Measurements from ENCODE around the gene CD2BP2. TPM values are rescaled to one million over a fixed set of nuclear protein-coding genes. Genes with fewer than 3 reads are reported as not detected.

Gene CD2BP2
- total RNA-seq, 1 experiment from 2014 or later = 45.4 TPM

DNA sequence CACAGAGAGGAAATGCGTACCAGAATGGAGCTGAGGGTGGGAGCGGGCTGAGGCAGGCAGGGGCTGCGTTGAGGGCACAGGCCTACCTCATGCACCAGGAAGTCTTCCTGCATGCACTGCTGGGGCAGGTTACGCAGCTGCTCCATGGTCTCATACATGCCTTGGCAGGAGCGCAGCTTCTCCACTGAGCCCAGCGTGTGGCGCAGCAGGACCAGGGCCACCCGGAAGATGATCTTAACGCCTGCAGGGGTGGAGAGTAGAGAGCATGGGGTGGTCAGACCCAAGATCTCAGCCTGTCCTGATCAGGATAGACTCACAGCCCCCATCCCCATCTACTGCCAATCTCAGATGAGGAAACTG is 3.4 kb upstream of the CD2BP2 start:
- H3K4me3 ChIP-seq (ENCODE audit: low read length) = no peak overlapping the region
- no peak for DNase-seq
- H2AFZ ChIP-seq (ENCODE audit: low read length) = no peak overlapping the region
- H3K36me3 ChIP-seq (ENCODE audit: insufficient read depth, low read length) = peaks cover 9% of the 10 kb centered on the region; the same call in 1 of the 2 replicates
- no peak overlapping the region for H3K9ac ChIP-seq (ENCODE audit: low read length)
- peaks cover 34% of the 10 kb centered on the region for H3K4me1 ChIP-seq (ENCODE audit: low read length)
- H3K79me2 ChIP-seq (ENCODE audit: low read length) = peaks cover 42% of the 10 kb centered on the region
- H3K9me2 ChIP-seq (replicated peaks; ENCODE audit: insufficient read depth, low read length) = no peaks in the 10 kb centered on the region
- no peak overlapping the region for H3K27ac ChIP-seq (ENCODE audit: low read length)
- no peaks in the 10 kb centered on the region for H4K20me1 ChIP-seq (ENCODE audit: insufficient read depth, low read depth, low read length)
- H3K4me2 ChIP-seq (ENCODE audit: low read depth, low read length, poor library complexity, severe bottlenecking) = no peak overlapping the region
- no peaks in the 10 kb centered on the region for H3K27me3 ChIP-seq (ENCODE audit: low read length)
- no peaks in the 10 kb centered on the region for H3K9me3 ChIP-seq (ENCODE audit: low read length)

DNA sequence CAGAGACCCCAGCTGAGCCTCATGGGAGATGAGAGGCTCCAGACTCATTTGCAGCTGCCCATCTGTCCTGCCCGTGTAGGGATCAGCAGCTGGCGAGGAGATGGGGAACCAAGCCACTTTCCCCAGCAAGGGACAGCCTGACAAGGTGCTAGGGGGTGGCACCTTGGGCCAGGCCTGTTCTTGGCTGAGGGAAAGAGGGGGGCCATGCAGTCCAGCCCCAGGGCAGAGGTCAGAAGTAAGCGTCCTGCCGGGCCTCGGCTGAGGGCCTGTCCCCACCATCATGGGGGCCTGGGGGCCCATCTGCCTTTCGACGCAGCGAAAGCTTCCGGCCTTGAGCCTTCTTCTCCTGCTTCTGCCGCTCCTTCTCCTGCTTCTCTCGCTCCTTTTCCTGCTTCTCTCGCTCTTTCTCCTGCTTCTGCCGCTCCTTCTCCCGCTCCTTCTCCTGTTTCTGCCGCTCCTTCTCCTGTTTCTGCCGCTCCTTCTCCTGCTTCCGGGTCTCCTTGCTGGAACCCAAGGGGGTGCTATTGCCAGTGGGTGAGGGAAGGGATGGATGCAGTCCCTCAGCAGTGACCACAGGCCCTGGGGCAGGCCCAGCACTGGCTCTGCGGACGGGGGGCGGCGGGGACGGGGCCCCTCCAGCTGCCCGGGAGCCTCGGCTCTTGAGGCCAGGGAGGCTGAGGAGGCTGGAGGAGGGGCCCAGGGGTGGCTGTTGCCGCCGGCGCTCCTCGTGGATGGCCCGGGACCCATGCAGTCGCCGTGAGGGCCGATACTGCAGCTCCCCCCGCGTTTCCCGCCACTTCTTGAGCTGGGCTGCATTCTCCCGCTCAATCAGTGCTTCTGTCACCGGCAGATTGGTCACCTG is 2.8 kb upstream of the CD2BP2 start:
- H3K4me1 ChIP-seq (ENCODE audit: low read length) = peaks cover 40% of the 10 kb centered on the region
- no peaks in the 10 kb centered on the region for H3K9me3 ChIP-seq (ENCODE audit: low read length)
- H3K27me3 ChIP-seq (ENCODE audit: low read length) = no peaks in the 10 kb centered on the region
- peaks cover 42% of the 10 kb centered on the region for H3K79me2 ChIP-seq (ENCODE audit: low read length)
- peaks cover 4% of the 10 kb centered on the region; the same call in 1 of the 2 replicates for H3K36me3 ChIP-seq (ENCODE audit: insufficient read depth, low read length)
- no peak overlapping the region for H2AFZ ChIP-seq (ENCODE audit: low read length)
- H3K9me2 ChIP-seq (replicated peaks; ENCODE audit: insufficient read depth, low read length) = no peaks in the 10 kb centered on the region
- DNase-seq = no peak
- H4K20me1 ChIP-seq (ENCODE audit: insufficient read depth, low read depth, low read length) = no peaks in the 10 kb centered on the region
- H3K4me3 ChIP-seq (ENCODE audit: low read length) = no peak overlapping the region
- H3K27ac ChIP-seq (ENCODE audit: low read length) = 0 out of 2 replicates have a peak overlapping the region, but pooled peaks have one; percentile 59
- no peak overlapping the region for H3K9ac ChIP-seq (ENCODE audit: low read length)
- no peak overlapping the region for H3K4me2 ChIP-seq (ENCODE audit: low read depth, low read length, poor library complexity, severe bottlenecking)

DNA sequence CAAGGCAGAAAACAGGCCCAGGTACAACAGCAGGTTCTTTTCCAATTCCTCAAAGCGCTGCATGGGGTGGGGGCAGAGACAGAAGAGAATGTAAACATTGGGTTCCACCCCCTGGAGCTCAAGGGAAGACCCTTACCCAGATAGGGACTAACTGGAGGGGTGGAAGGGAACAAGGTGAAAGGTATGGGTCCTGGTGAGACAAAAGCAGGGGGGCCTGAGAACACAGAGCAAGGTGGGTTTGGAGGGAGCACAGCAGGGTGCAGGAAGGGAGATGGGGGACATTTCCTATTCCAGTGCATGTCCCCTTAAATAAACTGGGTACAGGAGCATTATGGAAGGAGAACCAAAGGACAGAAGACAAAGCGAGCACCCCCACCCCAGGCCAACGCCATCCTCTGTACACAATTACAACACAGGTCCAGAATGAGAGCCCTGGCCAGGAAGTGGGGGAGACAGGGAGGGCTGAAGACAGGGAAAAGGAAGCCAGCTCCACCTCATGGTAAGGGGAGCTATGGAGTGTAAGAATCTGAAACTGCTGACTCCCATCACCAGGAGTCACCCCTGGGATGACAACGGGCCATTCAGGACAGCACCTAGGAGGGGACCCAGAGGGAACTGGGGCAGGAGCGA is 2.1 kb upstream of the CD2BP2 start:
- H3K4me3 ChIP-seq (ENCODE audit: low read length) = peak overlapping the region; percentile 98; the same call in 1 of the 2 replicates
- peak overlapping the region; percentile 59 for H3K27ac ChIP-seq (ENCODE audit: low read length)
- H3K9ac ChIP-seq (ENCODE audit: low read length) = peak overlapping the region; percentile 77
- no peak overlapping the region for H2AFZ ChIP-seq (ENCODE audit: low read length)
- H3K27me3 ChIP-seq (ENCODE audit: low read length) = no peaks in the 10 kb centered on the region
- H3K4me2 ChIP-seq (ENCODE audit: low read depth, low read length, poor library complexity, severe bottlenecking) = peak overlapping the region; percentile 93
- no peak for DNase-seq
- peaks cover 38% of the 10 kb centered on the region for H3K79me2 ChIP-seq (ENCODE audit: low read length)
- peaks cover 6% of the 10 kb centered on the region; the same call in 1 of the 2 replicates for H3K36me3 ChIP-seq (ENCODE audit: insufficient read depth, low read length)
- H4K20me1 ChIP-seq (ENCODE audit: insufficient read depth, low read depth, low read length) = no peaks in the 10 kb centered on the region
- H3K4me1 ChIP-seq (ENCODE audit: low read length) = peaks cover 47% of the 10 kb centered on the region
- no peaks in the 10 kb centered on the region for H3K9me3 ChIP-seq (ENCODE audit: low read length)
- no peaks in the 10 kb centered on the region for H3K9me2 ChIP-seq (replicated peaks; ENCODE audit: insufficient read depth, low read length)

DNA sequence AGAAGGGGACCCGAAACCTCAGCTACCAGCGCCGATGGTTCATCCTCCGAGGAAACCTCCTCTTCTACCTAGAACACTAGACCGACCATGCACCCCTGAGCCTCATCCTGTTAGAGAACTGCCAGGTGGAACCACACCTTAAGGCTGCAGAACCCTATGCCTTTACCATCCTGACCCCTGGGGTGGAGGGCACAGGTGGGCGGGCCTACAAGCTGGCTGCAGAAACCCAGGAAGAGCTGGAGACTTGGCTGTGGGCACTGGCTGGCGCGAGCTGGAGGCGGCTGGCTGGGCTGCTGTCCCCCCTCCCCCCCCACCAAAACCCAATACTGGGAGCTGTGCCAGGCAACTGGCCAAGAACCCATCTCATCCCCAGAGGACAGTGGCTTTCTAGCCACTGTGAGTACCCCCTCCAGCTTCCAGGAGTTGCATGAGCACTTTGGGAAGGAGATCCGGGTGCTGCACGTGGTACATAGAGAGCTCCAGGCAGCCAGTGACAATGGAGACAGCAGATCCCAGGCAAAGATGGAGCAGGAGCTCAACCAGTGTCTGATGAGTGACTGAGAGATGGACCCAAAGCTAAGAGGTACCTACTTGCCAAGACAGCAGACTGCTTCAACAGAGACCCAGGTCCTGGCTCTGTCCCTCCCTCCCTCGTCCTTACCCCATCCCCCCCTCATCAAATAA is 1.4 kb upstream of the CD2BP2 start:
- Histone ChIP-seq H2AFZ (ENCODE audit: low read length) (no peak overlapping the region), H3K9me2 (replicated peaks; ENCODE audit: insufficient read depth, low read length) (no peaks in the 10 kb centered on the region), H3K4me1 (ENCODE audit: low read length) (peaks cover 54% of the 10 kb centered on the region), H3K27me3 (ENCODE audit: low read length) (no peaks in the 10 kb centered on the region), H3K4me3 (ENCODE audit: low read length) (peak overlapping the region; percentile 98; the same call in 1 of the 2 replicates), H3K79me2 (ENCODE audit: low read length) (peaks cover 42% of the 10 kb centered on the region), H3K36me3 (ENCODE audit: insufficient read depth, low read length) (peaks cover 5% of the 10 kb centered on the region; the same call in 1 of the 2 replicates), H3K27ac (ENCODE audit: low read length) (peak overlapping the region; percentile 59), H3K4me2 (ENCODE audit: low read depth, low read length, poor library complexity, severe bottlenecking) (peak overlapping the region; percentile 93), H3K9ac (ENCODE audit: low read length) (peak overlapping the region; percentile 77), H3K9me3 (ENCODE audit: low read length) (no peaks in the 10 kb centered on the region), H4K20me1 (ENCODE audit: insufficient read depth, low read depth, low read length) (no peaks in the 10 kb centered on the region)
- no peak for DNase-seq

DNA sequence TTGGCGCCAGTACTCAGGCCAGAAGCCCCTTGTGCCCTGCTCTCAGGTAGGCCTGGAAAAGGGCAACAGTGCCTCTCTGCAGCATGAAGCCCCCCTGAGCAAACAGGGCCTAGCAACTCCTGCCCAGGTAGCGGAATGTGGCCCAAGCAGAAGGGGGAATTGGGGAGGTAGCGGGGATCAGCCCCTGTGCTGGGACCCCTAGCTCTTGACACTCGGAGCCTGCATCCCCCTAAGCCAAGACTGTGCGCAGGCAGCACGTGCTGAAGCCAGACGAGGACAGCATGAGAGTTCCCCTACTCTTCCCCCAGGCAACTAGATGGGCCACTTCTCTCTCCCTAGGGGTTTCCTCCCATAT is 823 bp upstream of the CD2BP2 start:
- Histone ChIP-seq H3K79me2 (ENCODE audit: low read length) (peaks cover 39% of the 10 kb centered on the region), H2AFZ (ENCODE audit: low read length) (no peak overlapping the region)

DNA sequence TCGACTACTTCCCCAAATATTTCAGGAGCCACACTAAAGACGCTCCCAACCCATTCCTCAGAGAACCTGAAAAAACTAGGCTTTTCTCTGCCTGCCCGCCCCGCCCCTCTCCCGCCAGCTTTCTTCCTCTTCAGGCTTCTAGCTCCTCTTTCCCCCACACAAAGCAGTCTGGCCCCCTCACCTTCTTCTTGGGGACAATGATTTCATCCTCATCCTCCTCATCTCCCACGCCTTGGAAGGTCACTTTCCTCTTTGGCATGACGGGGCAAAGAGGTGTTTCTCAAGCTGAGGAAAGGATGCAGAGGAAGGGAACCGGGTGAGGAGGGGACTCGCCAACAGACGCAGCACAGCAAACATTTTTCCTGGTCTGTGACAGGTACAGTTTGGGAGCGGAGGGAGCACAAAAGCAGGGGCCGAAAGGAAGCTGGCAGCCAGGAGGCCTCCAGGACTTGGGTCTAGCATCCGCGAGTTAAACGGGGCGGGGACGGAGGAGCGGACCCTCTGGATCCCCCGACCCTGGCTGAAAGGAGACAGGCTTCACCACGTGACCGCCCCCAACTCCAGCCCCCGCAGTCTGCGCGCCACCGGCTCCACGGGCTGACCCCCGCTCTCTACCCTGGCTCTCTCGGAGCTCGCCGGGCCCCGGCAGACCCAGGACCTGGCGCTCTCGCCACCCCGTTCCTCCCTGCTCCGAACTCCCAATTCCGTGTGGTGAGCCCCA is 525 bp downstream of the CD2BP2 start:
- peak; percentile 58 for DNase-seq
- H3K4me1 ChIP-seq (ENCODE audit: low read length) = peaks cover 73% of the 10 kb centered on the region

More for the DNA sequence above, 823 bp upstream of the CD2BP2 start:
- peaks cover 60% of the 10 kb centered on the region for H3K4me1 ChIP-seq (ENCODE audit: low read length)
- peak overlapping the region; percentile 98 for H3K4me3 ChIP-seq (ENCODE audit: low read length)
- H3K9me3 ChIP-seq (ENCODE audit: low read length) = no peaks in the 10 kb centered on the region
- peak overlapping the region; percentile 93 for H3K4me2 ChIP-seq (ENCODE audit: low read depth, low read length, poor library complexity, severe bottlenecking)
- DNase-seq = no peak
- H3K27me3 ChIP-seq (ENCODE audit: low read length) = no peaks in the 10 kb centered on the region
- peaks cover 5% of the 10 kb centered on the region; the same call in 1 of the 2 replicates for H3K36me3 ChIP-seq (ENCODE audit: insufficient read depth, low read length)
- H4K20me1 ChIP-seq (ENCODE audit: insufficient read depth, low read depth, low read length) = no peaks in the 10 kb centered on the region
- H3K27ac ChIP-seq (ENCODE audit: low read length) = peak overlapping the region; percentile 59
- H3K9ac ChIP-seq (ENCODE audit: low read length) = peak overlapping the region; percentile 77
- H3K9me2 ChIP-seq (replicated peaks; ENCODE audit: insufficient read depth, low read length) = no peaks in the 10 kb centered on the region

DNA sequence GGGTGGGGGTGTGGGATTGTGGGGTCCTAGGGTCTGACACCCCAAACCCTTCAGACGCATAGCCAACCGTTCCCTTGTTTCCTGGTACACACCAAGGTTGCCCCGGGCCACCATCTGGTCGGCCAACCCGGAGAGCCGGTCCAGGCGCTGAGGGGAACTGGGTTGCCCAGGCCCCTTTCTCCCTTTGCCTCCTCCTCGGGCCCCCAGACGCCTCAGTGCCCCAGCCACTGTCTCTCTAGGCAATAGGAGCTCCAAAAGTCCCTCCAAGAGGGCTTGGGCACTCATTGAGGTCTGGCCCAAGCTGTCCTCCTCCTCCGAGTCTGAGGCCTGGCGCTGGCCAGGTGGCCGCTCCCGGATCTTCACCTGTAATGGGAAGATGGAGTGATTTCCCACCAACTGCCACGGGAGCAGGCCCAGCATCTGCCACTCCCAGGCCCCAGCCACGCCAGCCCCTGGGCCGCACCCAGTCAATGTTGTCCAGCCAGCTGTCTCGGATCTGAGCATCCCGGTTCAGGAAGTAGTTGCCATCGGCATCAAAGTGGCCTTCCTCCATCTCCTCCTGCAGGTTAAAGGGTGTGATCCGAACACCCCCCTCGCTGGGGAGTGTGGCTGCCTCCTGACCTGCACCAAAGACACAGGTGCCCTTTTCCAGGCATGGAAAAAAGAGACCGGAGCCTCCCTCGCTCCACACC is 1.5 kb downstream of the CD2BP2 start:
- H4K20me1 ChIP-seq (ENCODE audit: insufficient read depth, low read depth, low read length) = no peaks in the 10 kb centered on the region
- DNase-seq = peak; percentile 33
- H3K9me3 ChIP-seq (ENCODE audit: low read length) = no peaks in the 10 kb centered on the region
- peaks cover 34% of the 10 kb centered on the region for H3K79me2 ChIP-seq (ENCODE audit: low read length)
- no peaks in the 10 kb centered on the region for H3K27me3 ChIP-seq (ENCODE audit: low read length)
- peaks cover 5% of the 10 kb centered on the region; the same call in 1 of the 2 replicates for H3K36me3 ChIP-seq (ENCODE audit: insufficient read depth, low read length)
- peak overlapping the region; percentile 93 for H3K4me2 ChIP-seq (ENCODE audit: low read depth, low read length, poor library complexity, severe bottlenecking)
- peak overlapping the region; percentile 96 for H3K9ac ChIP-seq (ENCODE audit: low read length)
- H2AFZ ChIP-seq (ENCODE audit: low read length) = no peak overlapping the region
- H3K4me3 ChIP-seq (ENCODE audit: low read length) = peak overlapping the region; percentile 98
- H3K4me1 ChIP-seq (ENCODE audit: low read length) = peaks cover 83% of the 10 kb centered on the region
- no peaks in the 10 kb centered on the region for H3K9me2 ChIP-seq (replicated peaks; ENCODE audit: insufficient read depth, low read length)
- peak overlapping the region; percentile 83 for H3K27ac ChIP-seq (ENCODE audit: low read length)

More for the DNA sequence above, 525 bp downstream of the CD2BP2 start:
- Histone ChIP-seq H3K27ac (ENCODE audit: low read length) (peak overlapping the region; percentile 83), H3K9ac (ENCODE audit: low read length) (peak overlapping the region; percentile 96), H3K4me3 (ENCODE audit: low read length) (peak overlapping the region; percentile 98), H3K27me3 (ENCODE audit: low read length) (no peaks in the 10 kb centered on the region), H3K9me2 (replicated peaks; ENCODE audit: insufficient read depth, low read length) (no peaks in the 10 kb centered on the region), H3K79me2 (ENCODE audit: low read length) (peaks cover 31% of the 10 kb centered on the region), H3K9me3 (ENCODE audit: low read length) (no peaks in the 10 kb centered on the region), H4K20me1 (ENCODE audit: insufficient read depth, low read depth, low read length) (no peaks in the 10 kb centered on the region), H2AFZ (ENCODE audit: low read length) (no peak overlapping the region; the same call in 1 of the 2 replicates), H3K36me3 (ENCODE audit: insufficient read depth, low read length) (peaks cover 5% of the 10 kb centered on the region; the same call in 1 of the 2 replicates), H3K4me2 (ENCODE audit: low read depth, low read length, poor library complexity, severe bottlenecking) (peak overlapping the region; percentile 93)
